GM21381 (cell line): Measurements from ENCODE around the gene OR5AN1.
A peak's percentile ranks its signal among the peaks of the same experiment; 100 is the strongest.
"Not testable (repeated sequence)": the region's sequence is repeated elsewhere in the genome, so short reads cannot be mapped to it uniquely, and the experiment has no call there.

Experiments used
- ATAC-seq: cut with Tn5 transposase; IDR thresholded peaks from one replicate; pipeline ENCODE4 v1.9.1; 2021; ENCODE audit warnings: mild to moderate bottlenecking, moderate library complexity; ENCODE audit not compliant: unreplicated experiment

Gene OR5AN1

GRCh38 chr11:59358595-59358994, at the start of gene OR5AN1:
Gene OR5AN1 (plus strand): TSS chr11:59358895. CDS start chr11:59364459, 5,564 bp downstream.
- ATAC-seq, result no peak

GRCh38 chr11:59335001-59335400, 23.7 kb upstream of the OR5AN1 start:
- ATAC-seq, result no peak

GRCh38 chr11:59336176-59336575, 22.5 kb upstream of the OR5AN1 start:
- ATAC-seq, result no peak

GRCh38 chr11:59336931-59337330, 21.8 kb upstream of the OR5AN1 start:
- ATAC-seq, result no peak

GRCh38 chr11:59349657-59350056, 9.0 kb upstream of the OR5AN1 start:
- not testable (repeated sequence) for ATAC-seq

GRCh38 chr11:59355226-59355625, 3.5 kb upstream of the OR5AN1 start:
- no peak for ATAC-seq

- ATAC-seq, result no peak
Observed at GRCh38 chr11:59356561-59356960, 2.1 kb upstream of the OR5AN1 start.

- no peak for ATAC-seq
Observed at GRCh38 chr11:59358020-59358419, 675 bp upstream of the OR5AN1 start.

- no peak for ATAC-seq
Observed at GRCh38 chr11:59365232-59366018, 6.7 kb downstream of the OR5AN1 start.

GRCh38 chr11:59368238-59369022, 9.7 kb downstream of the OR5AN1 start:
- no peak for ATAC-seq

- ATAC-seq, result not testable (repeated sequence)
Observed at GRCh38 chr11:59372324-59372723, 13.6 kb downstream of the OR5AN1 start.

- ATAC-seq, result peak; percentile 94
Observed at GRCh38 chr11:59380263-59381059, 21.8 kb downstream of the OR5AN1 start.

- no peak for ATAC-seq
Observed at GRCh38 chr11:59394186-59394585, 35.5 kb downstream of the OR5AN1 start.

GRCh38 chr11:59400461-59401261, 42.0 kb downstream of the OR5AN1 start:
- ATAC-seq, result no peak

GRCh38 chr11:59401262-59401552, 42.5 kb downstream of the OR5AN1 start:
- no peak for ATAC-seq

- ATAC-seq, result no peak
Observed at GRCh38 chr11:59403546-59403945, 44.9 kb downstream of the OR5AN1 start.

GRCh38 chr11:59413646-59414045, 55.0 kb downstream of the OR5AN1 start:
- no peak for ATAC-seq

- no peak for ATAC-seq
Observed at GRCh38 chr11:59415111-59415510, 56.4 kb downstream of the OR5AN1 start.

GRCh38 chr11:59416613-59417012, 57.9 kb downstream of the OR5AN1 start:
- no peak for ATAC-seq

- no peak for ATAC-seq
Observed at GRCh38 chr11:59417023-59417422, 58.3 kb downstream of the OR5AN1 start.

GRCh38 chr11:59418156-59418555, 59.5 kb downstream of the OR5AN1 start:
- ATAC-seq, result no peak
